ENCODE data around the gene MEF2B. TPM values are rescaled to one million over a fixed set of nuclear protein-coding genes. Genes with fewer than 3 reads are reported as not detected.

MEF2B gene
- total and polyA plus RNA-seq, 10 of the 15 experiments (the other 5 are each of a cell fraction or from before 2014, with no cell fraction given): 0.09 to 33.0 (median 8.9) TPM

DNA sequence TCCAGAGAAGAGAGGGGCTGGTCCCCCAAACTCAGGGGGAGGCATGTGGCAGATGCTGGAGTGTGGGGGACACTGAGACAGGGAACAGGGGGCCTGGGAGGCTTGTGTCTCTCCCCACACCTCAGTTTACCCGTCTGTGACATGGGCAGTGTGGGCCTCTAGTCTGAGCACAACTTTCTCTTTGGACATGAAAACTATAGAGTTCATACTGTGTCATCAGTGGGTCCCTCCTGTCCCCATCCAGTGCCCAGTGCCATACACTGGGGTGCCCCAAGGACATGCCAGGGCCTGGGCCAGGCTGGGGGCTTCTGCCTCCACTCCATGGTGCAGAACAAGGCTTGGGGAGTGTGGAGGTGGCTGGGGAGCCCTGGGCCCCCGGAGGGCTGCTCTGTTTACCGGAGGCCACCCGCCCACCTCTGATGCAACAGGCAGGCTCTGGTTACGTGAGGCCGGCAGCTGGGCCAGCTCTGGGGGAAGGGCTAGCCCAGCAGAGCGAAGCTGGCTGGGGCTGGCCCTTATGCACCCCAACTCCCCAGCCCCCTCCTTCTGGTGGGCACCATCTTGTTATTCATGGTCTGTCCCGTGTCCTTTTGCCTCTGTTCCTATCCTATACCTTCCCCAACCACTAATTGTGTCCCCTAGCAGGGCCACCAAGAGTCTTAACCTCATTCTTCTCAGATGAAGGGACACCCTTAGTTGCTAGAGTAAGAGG is 1.9 kb upstream of the MEF2B start (continued):
- TF ChIP-seq SKIL (IDR thresholded peaks at IDR 0.05; ENCODE audit: low read depth, poor library complexity, severe bottlenecking) (no peak), MLLT1 (IDR thresholded peaks at IDR 0.05) (no peak), ZNF384 (IDR thresholded peaks at IDR 0.05; ENCODE audit: borderline replicate concordance, low read depth, low read length) (no peak), NR2C2 (IDR thresholded peaks at IDR 0.05; ENCODE audit: borderline replicate concordance, control insufficient read depth, insufficient read length, low read depth) (no peak), MEF2B (IDR thresholded peaks at IDR 0.05; ENCODE audit: partially characterized antibody, poor library complexity, severe bottlenecking) (no peak), ZNF622 (IDR thresholded peaks at IDR 0.05) (no peak), STAT3 (IDR thresholded peaks at IDR 0.05; ENCODE audit: low read depth, low read length) (no peak), ZNF24 (IDR thresholded peaks at IDR 0.05) (no peak), CHD1 (IDR thresholded peaks at IDR 0.05; ENCODE audit: low read depth, low read length) (no peak), RUNX3 (IDR thresholded peaks at IDR 0.05; ENCODE audit: low read length) (0 out of 2 replicates have a peak, but pooled peaks have one; percentile 16), NR2F1 (conservative IDR thresholded peaks at IDR 0.05) (no peak), RAD21 (IDR thresholded peaks at IDR 0.05; ENCODE audit: insufficient read depth, low read depth, low read length) (no peak), POLR2A (IDR thresholded peaks at IDR 0.05; ENCODE audit: low read depth, low read length) (0 out of 2 replicates have a peak, but pooled peaks have one; percentile 36), ZNF274 (IDR thresholded peaks at IDR 0.05; ENCODE audit: insufficient read depth, insufficient read length) (no peak), HDGF (IDR thresholded peaks at IDR 0.05) (no peak), PAX8 (IDR thresholded peaks at IDR 0.05) (no peak), HDAC2 (IDR thresholded peaks at IDR 0.05) (no peak), TBL1XR1 (IDR thresholded peaks at IDR 0.05; ENCODE audit: low read depth, low read length) (no peak), CBX3 (IDR thresholded peaks at IDR 0.05; ENCODE audit: borderline replicate concordance, low read depth) (no peak)
- TF ChIP-seq, protein P1, sequence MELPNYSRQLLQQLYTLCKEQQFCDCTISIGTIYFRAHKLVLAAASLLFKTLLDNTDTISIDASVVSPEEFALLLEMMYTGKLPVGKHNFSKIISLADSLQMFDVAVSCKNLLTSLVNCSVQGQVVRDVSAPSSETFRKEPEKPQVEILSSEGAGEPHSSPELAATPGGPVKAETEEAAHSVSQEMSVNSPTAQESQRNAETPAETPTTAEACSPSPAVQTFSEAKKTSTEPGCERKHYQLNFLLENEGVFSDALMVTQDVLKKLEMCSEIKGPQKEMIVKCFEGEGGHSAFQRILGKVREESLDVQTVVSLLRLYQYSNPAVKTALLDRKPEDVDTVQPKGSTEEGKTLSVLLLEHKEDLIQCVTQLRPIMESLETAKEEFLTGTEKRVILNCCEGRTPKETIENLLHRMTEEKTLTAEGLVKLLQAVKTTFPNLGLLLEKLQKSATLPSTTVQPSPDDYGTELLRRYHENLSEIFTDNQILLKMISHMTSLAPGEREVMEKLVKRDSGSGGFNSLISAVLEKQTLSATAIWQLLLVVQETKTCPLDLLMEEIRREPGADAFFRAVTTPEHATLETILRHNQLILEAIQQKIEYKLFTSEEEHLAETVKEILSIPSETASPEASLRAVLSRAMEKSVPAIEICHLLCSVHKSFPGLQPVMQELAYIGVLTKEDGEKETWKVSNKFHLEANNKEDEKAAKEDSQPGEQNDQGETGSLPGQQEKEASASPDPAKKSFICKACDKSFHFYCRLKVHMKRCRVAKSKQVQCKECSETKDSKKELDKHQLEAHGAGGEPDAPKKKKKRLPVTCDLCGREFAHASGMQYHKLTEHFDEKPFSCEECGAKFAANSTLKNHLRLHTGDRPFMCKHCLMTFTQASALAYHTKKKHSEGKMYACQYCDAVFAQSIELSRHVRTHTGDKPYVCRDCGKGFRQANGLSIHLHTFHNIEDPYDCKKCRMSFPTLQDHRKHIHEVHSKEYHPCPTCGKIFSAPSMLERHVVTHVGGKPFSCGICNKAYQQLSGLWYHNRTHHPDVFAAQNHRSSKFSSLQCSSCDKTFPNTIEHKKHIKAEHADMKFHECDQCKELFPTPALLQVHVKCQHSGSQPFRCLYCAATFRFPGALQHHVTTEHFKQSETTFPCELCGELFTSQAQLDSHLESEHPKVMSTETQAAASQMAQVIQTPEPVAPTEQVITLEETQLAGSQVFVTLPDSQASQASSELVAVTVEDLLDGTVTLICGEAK (IDR thresholded peaks at IDR 0.05; ENCODE audit: borderline replicate concordance): no peak
- TF ChIP-seq, protein P2, sequence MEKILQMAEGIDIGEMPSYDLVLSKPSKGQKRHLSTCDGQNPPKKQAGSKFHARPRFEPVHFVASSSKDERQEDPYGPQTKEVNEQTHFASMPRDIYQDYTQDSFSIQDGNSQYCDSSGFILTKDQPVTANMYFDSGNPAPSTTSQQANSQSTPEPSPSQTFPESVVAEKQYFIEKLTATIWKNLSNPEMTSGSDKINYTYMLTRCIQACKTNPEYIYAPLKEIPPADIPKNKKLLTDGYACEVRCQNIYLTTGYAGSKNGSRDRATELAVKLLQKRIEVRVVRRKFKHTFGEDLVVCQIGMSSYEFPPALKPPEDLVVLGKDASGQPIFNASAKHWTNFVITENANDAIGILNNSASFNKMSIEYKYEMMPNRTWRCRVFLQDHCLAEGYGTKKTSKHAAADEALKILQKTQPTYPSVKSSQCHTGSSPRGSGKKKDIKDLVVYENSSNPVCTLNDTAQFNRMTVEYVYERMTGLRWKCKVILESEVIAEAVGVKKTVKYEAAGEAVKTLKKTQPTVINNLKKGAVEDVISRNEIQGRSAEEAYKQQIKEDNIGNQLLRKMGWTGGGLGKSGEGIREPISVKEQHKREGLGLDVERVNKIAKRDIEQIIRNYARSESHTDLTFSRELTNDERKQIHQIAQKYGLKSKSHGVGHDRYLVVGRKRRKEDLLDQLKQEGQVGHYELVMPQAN (conservative IDR thresholded peaks at IDR 0.05): no peak
